Measurements from ENCODE around the gene OR1I1. TPM values are rescaled to one million over a fixed set of nuclear protein-coding genes. Genes with fewer than 3 reads are reported as not detected.

OR1I1 gene
- total RNA-seq, 1 experiment from 2014 or later: not detected

- no peaks in the 10 kb centered on the region for H4K20me1 ChIP-seq (ENCODE audit: insufficient read depth)
- no peak overlapping the region for H2AFZ ChIP-seq (ENCODE audit: low read depth, low read length, poor library complexity, severe bottlenecking)
- H3K9me3 ChIP-seq (ENCODE audit: control insufficient read depth in 1 of 2, insufficient read depth in 1 of 2, low read depth in 1 of 2, low read length in 2 of 2): no peaks in the 10 kb centered on the region
- TF ChIP-seq, protein P1, sequence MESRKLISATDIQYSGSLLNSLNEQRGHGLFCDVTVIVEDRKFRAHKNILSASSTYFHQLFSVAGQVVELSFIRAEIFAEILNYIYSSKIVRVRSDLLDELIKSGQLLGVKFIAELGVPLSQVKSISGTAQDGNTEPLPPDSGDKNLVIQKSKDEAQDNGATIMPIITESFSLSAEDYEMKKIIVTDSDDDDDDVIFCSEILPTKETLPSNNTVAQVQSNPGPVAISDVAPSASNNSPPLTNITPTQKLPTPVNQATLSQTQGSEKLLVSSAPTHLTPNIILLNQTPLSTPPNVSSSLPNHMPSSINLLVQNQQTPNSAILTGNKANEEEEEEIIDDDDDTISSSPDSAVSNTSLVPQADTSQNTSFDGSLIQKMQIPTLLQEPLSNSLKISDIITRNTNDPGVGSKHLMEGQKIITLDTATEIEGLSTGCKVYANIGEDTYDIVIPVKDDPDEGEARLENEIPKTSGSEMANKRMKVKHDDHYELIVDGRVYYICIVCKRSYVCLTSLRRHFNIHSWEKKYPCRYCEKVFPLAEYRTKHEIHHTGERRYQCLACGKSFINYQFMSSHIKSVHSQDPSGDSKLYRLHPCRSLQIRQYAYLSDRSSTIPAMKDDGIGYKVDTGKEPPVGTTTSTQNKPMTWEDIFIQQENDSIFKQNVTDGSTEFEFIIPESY (IDR thresholded peaks at IDR 0.05; ENCODE audit: extremely low read depth, insufficient replicate concordance, low read length): no peak
- TF ChIP-seq SRF (IDR thresholded peaks at IDR 0.05; ENCODE audit: low read depth) (no peak), SP1 (IDR thresholded peaks at IDR 0.05; ENCODE audit: low read depth) (no peak), ZFX (IDR thresholded peaks at IDR 0.05) (no peak), FOSL1 (IDR thresholded peaks at IDR 0.05; ENCODE audit: low read depth) (no peak), YY1 (IDR thresholded peaks at IDR 0.05; ENCODE audit: extremely low read depth, insufficient replicate concordance, low read depth, low read length) (no peak), REST (IDR thresholded peaks at IDR 0.05; ENCODE audit: low read depth) (no peak), POLR2A (IDR thresholded peaks at IDR 0.05; ENCODE audit: borderline replicate concordance, extremely low read depth, insufficient read depth, insufficient read length) (no peak), RAD21 (IDR thresholded peaks at IDR 0.05; ENCODE audit: low read depth) (no peak), SIN3A (IDR thresholded peaks at IDR 0.05; ENCODE audit: low read depth) (no peak)
- no peak overlapping the region for H3K4me3 ChIP-seq (replicated peaks in 1 of 2; ENCODE audit: low read depth in 1 of 2, low read length in 2 of 2)
- ChIA-PET POLR2A (no interaction called here), CTCF (no interaction called here), RAD21 (ENCODE audit: low non-redundant PET in 1 of 2, low total read pairs in 2 of 2, uncharacterized antibody in 2 of 2, unreplicated experiment in 2 of 2) (no interaction called here)
- ATAC-seq (no peak), DNase-seq (ENCODE audit: low read depth, low spot score) (no peak)
- peaks cover 0 to 3% of the 10 kb centered on the region in 2 experiments; a peak in 1 of 4 replicates for H3K4me1 ChIP-seq (ENCODE audit: control insufficient read depth in 1 of 2, insufficient read depth in 2 of 2, low read length in 2 of 2)
- intact Hi-C loops (cut with micrococcal nuclease): no loop called here
- no peaks in the 10 kb centered on the region for H3K36me3 ChIP-seq (ENCODE audit: control insufficient read depth in 1 of 2, insufficient read depth in 2 of 2, low read length in 2 of 2)
- no peak overlapping the region for H3K9ac ChIP-seq (ENCODE audit: low read length)
- no TSS peak for BruUV-seq (replicated peaks)
- H3K27ac ChIP-seq (ENCODE audit: low read depth, low read length): no peak overlapping the region
- no peaks in the 10 kb centered on the region for H3K79me2 ChIP-seq (ENCODE audit: insufficient read depth, low read length)
- no peaks in the 10 kb centered on the region for H3K9me2 ChIP-seq (ENCODE audit: insufficient read depth)
- H3K27me3 ChIP-seq (ENCODE audit: insufficient read depth, low read length): peaks cover 38% of the 10 kb centered on the region
- no peak overlapping the region for H3K4me2 ChIP-seq (ENCODE audit: low read length)
Measured at GRCh38 chr19:15087182-15087581, 5.2 kb downstream of the OR1I1 start.

Data from HCT116 (cell line).